ENCODE results near the gene RASSF8. TPM values are rescaled to one million over a fixed set of nuclear protein-coding genes. Genes with fewer than 3 reads are reported as not detected.

The RASSF8 gene
- total and polyA plus RNA-seq, 2 experiments from 2014 or later = 11.5 to 30.6 TPM

GRCh38 chr12:25996677-25997076 is 38.2 kb downstream of the RASSF8 start:
- Histone ChIP-seq H3K4me3 (no peak overlapping the region), H3K79me2 (replicated peaks; ENCODE audit: insufficient read depth) (peaks cover 67% of the 10 kb centered on the region), H3K27me3 (ENCODE audit: insufficient read depth) (no peaks in the 10 kb centered on the region), H3K27ac (ENCODE audit: low read depth) (peak overlapping the region; percentile 78), H3K36me3 (ENCODE audit: insufficient read depth) (no peaks in the 10 kb centered on the region), H4K20me1 (replicated peaks; ENCODE audit: insufficient read depth) (no peaks in the 10 kb centered on the region), H3K9me2 (ENCODE audit: insufficient read depth) (no peaks in the 10 kb centered on the region), H3F3A (replicated peaks; ENCODE audit: low read depth) (no peaks in the 10 kb centered on the region), H3K4me1 (ENCODE audit: insufficient read depth) (peaks cover 33% of the 10 kb centered on the region), H2AFZ (no peak overlapping the region), H3K4me2 (peak overlapping the region; percentile 40)
- H3K36me3 Mint-ChIP-seq (ENCODE audit: low read depth) = no peaks in the 10 kb centered on the region
- ATAC-seq (no peak), DNase-seq (ENCODE audit: low spot score) (no peak)
- TF ChIP-seq ZNF462 (CRISPR knock-in tag; IDR thresholded peaks at IDR 0.05) (no peak), ETS1 (IDR thresholded peaks at IDR 0.05) (no peak), CTCF (conservative IDR thresholded peaks at IDR 0.05; ENCODE audit: low read depth in 2 of 2) (no peak), EZH2phosphoT487 (IDR thresholded peaks at IDR 0.05; ENCODE audit: unreplicated experiment) (no peak), ZNF114 (CRISPR knock-in tag; IDR thresholded peaks at IDR 0.05) (no peak), ZNF331 (CRISPR knock-in tag; IDR thresholded peaks at IDR 0.05; ENCODE audit: low read depth) (no peak), STAT1 (IDR thresholded peaks at IDR 0.05; ENCODE audit: unreplicated experiment) (no peak), REST (IDR thresholded peaks at IDR 0.05; ENCODE audit: unreplicated experiment) (no peak), JUNB (IDR thresholded peaks at IDR 0.05; ENCODE audit: unreplicated experiment) (no peak), NANOG (IDR thresholded peaks at IDR 0.05; ENCODE audit: borderline replicate concordance) (no peak), CREB1 (CRISPR knock-in tag; IDR thresholded peaks at IDR 0.05; ENCODE audit: low read depth) (no peak), EZH2 (IDR thresholded peaks at IDR 0.05; ENCODE audit: low read depth, unreplicated experiment) (no peak), POLR2AphosphoS5 (IDR thresholded peaks at IDR 0.05; ENCODE audit: low read depth) (no peak)
- no peaks in the 10 kb centered on the region for H3K27me3 Mint-ChIP-seq (ENCODE audit: insufficient read depth, low read depth, poor library complexity)
- peaks cover 65% of the 10 kb centered on the region for H3K4me1 Mint-ChIP-seq
- no peaks in the 10 kb centered on the region for H3K9me3 Mint-ChIP-seq
- H3K4me3 Mint-ChIP-seq = no peak overlapping the region
- H3K27ac Mint-ChIP-seq = peak overlapping the region; percentile 92
